OCI-LY1 (cell line): ENCODE measurements around the gene ZBTB7C.

Experiments
- EZH2 ChIP-seq: fragments of 200-600 bp; sonication (generic), shearing (Covaris generic); IDR thresholded peaks from 2 replicates; pipeline ENCODE4 v1.8.0; 2017; ENCODE audit warnings: borderline replicate concordance, mixed run types, mild to moderate bottlenecking, antibody characterized with exemption, low read length, moderate library complexity, mixed read lengths
- TF ChIP-seq, protein P1 (sequence below): fragments of 200-600 bp; sonication (generic), shearing (Covaris generic); IDR thresholded peaks from 2 replicates; pipeline ENCODE4 v1.5.1; 2017; ENCODE audit warnings: mild to moderate bottlenecking, antibody characterized with exemption, low read length, moderate library complexity, mixed read lengths

DNA sequence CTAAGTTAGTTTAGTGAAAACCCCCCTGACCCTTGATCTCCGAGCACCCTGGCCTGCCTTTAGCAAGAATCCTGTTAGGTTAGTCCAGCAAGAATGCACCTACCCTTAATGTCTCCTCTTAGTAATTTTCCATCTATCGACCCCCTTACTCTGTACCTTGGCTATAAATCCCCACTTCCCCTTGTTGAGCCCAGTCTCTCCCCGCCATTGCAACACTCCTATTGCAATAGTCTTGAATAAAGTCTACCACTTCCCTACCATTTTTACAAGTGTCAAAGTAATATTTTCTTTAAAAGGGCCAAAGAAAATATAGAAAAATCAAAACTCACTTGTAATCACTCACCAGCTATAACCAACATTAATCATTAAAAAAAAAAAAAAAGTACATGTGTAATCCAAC is 4.2 kb upstream of the ZBTB7C start:
- TF ChIP-seq EZH2, result no peak
- TF ChIP-seq, protein P1, sequence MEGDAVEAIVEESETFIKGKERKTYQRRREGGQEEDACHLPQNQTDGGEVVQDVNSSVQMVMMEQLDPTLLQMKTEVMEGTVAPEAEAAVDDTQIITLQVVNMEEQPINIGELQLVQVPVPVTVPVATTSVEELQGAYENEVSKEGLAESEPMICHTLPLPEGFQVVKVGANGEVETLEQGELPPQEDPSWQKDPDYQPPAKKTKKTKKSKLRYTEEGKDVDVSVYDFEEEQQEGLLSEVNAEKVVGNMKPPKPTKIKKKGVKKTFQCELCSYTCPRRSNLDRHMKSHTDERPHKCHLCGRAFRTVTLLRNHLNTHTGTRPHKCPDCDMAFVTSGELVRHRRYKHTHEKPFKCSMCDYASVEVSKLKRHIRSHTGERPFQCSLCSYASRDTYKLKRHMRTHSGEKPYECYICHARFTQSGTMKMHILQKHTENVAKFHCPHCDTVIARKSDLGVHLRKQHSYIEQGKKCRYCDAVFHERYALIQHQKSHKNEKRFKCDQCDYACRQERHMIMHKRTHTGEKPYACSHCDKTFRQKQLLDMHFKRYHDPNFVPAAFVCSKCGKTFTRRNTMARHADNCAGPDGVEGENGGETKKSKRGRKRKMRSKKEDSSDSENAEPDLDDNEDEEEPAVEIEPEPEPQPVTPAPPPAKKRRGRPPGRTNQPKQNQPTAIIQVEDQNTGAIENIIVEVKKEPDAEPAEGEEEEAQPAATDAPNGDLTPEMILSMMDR, result no peak
